Measurements from ENCODE around the gene RUNX3. TPM values are rescaled to one million over a fixed set of nuclear protein-coding genes. Genes with fewer than 3 reads are reported as not detected.

Gene RUNX3
- total and polyA plus RNA-seq, 2 of the 8 experiments (the other 6 are each of a cell fraction or from before 2014, with no cell fraction given) = 0.62 to 0.82 TPM

GRCh38 chr1:24901791-24902470 is 28.1 kb downstream of the RUNX3 start (continued):
- TF ChIP-seq CHD7 (IDR thresholded peaks at IDR 0.05; ENCODE audit: insufficient replicate concordance, low read length) (no peak), ZNF274 (IDR thresholded peaks at IDR 0.05; ENCODE audit: borderline replicate concordance, extremely low read depth, low read length) (no peak), SAP30 (IDR thresholded peaks at IDR 0.05; ENCODE audit: insufficient read depth, insufficient replicate concordance, low read length) (no peak), YY1 (IDR thresholded peaks at IDR 0.05; ENCODE audit: low read depth, low read length) (no peak), RXRA (IDR thresholded peaks at IDR 0.05; ENCODE audit: insufficient read depth, low read depth, low read length) (no peak), POU5F1 (IDR thresholded peaks at IDR 0.05; ENCODE audit: low read depth, low read length) (no peak)

All from H1 (cell line).